IMR-90 (cell line): ENCODE measurements around the gene OR2T6. TPM values are rescaled to one million over a fixed set of nuclear protein-coding genes. Genes with fewer than 3 reads are reported as not detected.

Experiments used
- ATAC-seq: fragments of 200-7000 bp; cut with Tn5 transposase; 2 replicates; pipeline ENCODE4 v1.9.1; 2020; ENCODE audit warnings: low read depth, mild to moderate bottlenecking, moderate library complexity
- BruUV-seq: library from RNA; stranded (reverse); fragments of 400-500 nt; replicated peaks from 2 replicates; lab custom pipeline; 2021; lab: Mats Ljungman, UMichigan
- CTCF ChIA-PET: fragments of 300-600 bp; formaldehyde crosslinking; extraction: SDS; loops from one replicate; lab custom pipeline; 2021; ENCODE audit warnings: antibody characterized with exemption; lab: Yijun Ruan, JAX
- POLR2A ChIA-PET: fragments of 300-600 bp; sonication (Branson Sonifier 250); formaldehyde crosslinking; loops from one replicate; lab custom pipeline; 2022; ENCODE audit warnings: antibody characterized with exemption; ENCODE audit not compliant: unreplicated experiment; lab: Charles Lee
- DNase-seq: peaks from one replicate; pipeline ENCODE4 v3.0.0; 2013
- H2AFZ ChIP-seq: replicated peaks from 2 replicates; pipeline ENCODE3; 2013; ENCODE audit warnings: low read length, mild to moderate bottlenecking; ENCODE audit not compliant: poor library complexity
- H2AK5ac ChIP-seq: 2 replicates; pipeline ENCODE4 v1.6.1; 2013; ENCODE audit warnings: low read depth, low read length, inconsistent platforms
- H2AK9ac ChIP-seq: replicated peaks from 2 replicates; pipeline ENCODE3; 2013; ENCODE audit warnings: mild to moderate bottlenecking, low read depth, low read length, moderate library complexity; ENCODE audit not compliant: poor library complexity
- H2BK120ac ChIP-seq: 2 replicates; pipeline ENCODE4 v1.6.1; 2013; ENCODE audit warnings: low read depth, low read length, inconsistent platforms
- H2BK15ac ChIP-seq: 3 replicates; pipeline ENCODE4 v1.6.1; 2013; ENCODE audit warnings: low read depth, low read length, inconsistent platforms
- H2BK20ac ChIP-seq: 2 replicates; pipeline ENCODE4 v1.6.1; 2013; ENCODE audit warnings: low read depth, mild to moderate bottlenecking, inconsistent platforms, low read length, moderate library complexity
- H2BK5ac ChIP-seq: 2 replicates; pipeline ENCODE4 v1.6.1; 2013; ENCODE audit warnings: mild to moderate bottlenecking, low read depth, low read length, inconsistent platforms; ENCODE audit not compliant: poor library complexity, severe bottlenecking
- H3K14ac ChIP-seq: replicated peaks from 2 replicates; pipeline ENCODE4 v1.6.1; 2013; ENCODE audit warnings: low read depth, low read length, inconsistent platforms
- H3K18ac ChIP-seq: 2 replicates; pipeline ENCODE4 v1.6.1; 2013; ENCODE audit warnings: low read depth, low read length, control low read depth
- H3K23ac ChIP-seq: 2 replicates; pipeline ENCODE4 v1.6.1; 2013; ENCODE audit warnings: low read depth, low read length, inconsistent platforms
- H3K27ac ChIP-seq: 2 replicates; pipeline ENCODE4 v1.5.1; 2013; ENCODE audit warnings: mild to moderate bottlenecking, control low read depth, low read length; ENCODE audit not compliant: insufficient read depth
- H3K27me3 ChIP-seq: 2 replicates; pipeline ENCODE4 v1.6.1; 2013; ENCODE audit warnings: low read length; ENCODE audit not compliant: control insufficient read depth, insufficient read depth
- H3K36me3 ChIP-seq: 2 replicates; pipeline ENCODE4 v1.6.1; 2013; ENCODE audit warnings: low read length, mixed read lengths; ENCODE audit not compliant: control insufficient read depth, insufficient read depth
- H3K4ac ChIP-seq: 2 replicates; pipeline ENCODE4 v1.6.1; 2013; ENCODE audit warnings: low read depth, low read length, inconsistent platforms
- H3K4me1 ChIP-seq: 2 replicates; pipeline ENCODE4 v1.6.1; 2013; ENCODE audit warnings: low read length, mixed read lengths; ENCODE audit not compliant: control insufficient read depth, insufficient read depth
- H3K4me2 ChIP-seq: 2 replicates; pipeline ENCODE4 v1.6.1; 2013; ENCODE audit warnings: low read depth, mild to moderate bottlenecking, control low read depth, low read length, moderate library complexity
- H3K4me3 ChIP-seq: 2 replicates; pipeline ENCODE4 v1.5.1; 2013; ENCODE audit warnings: low read depth, mild to moderate bottlenecking, control low read depth, low read length, moderate library complexity; ENCODE audit not compliant: insufficient read depth
- H3K56ac ChIP-seq: 2 replicates; pipeline ENCODE4 v1.6.1; 2013; ENCODE audit warnings: low read length, inconsistent platforms; ENCODE audit not compliant: insufficient read depth; ENCODE audit errors: extremely low read depth
- H3K79me1 ChIP-seq, 2 experiments: 2 replicates each; pipeline ENCODE4 v1.6.1; 2013; ENCODE audit warnings: low read length in 2 of 2, inconsistent platforms in 1 of 2, low read depth in 1 of 2
- H3K9ac ChIP-seq: 2 replicates; pipeline ENCODE4 v1.6.1; 2013; ENCODE audit warnings: low read depth, low read length, control low read depth
- H3K9me1 ChIP-seq: 2 replicates; pipeline ENCODE4 v1.6.1; 2013; ENCODE audit warnings: low read length, inconsistent platforms; ENCODE audit not compliant: insufficient read depth
- H3K9me3 ChIP-seq: 2 replicates; pipeline ENCODE4 v1.6.1; 2013; ENCODE audit warnings: low read length; ENCODE audit not compliant: control insufficient read depth, insufficient read depth
- H4K20me1 ChIP-seq: 2 replicates; pipeline ENCODE4 v1.6.1; 2013; ENCODE audit warnings: low read length, inconsistent platforms; ENCODE audit not compliant: insufficient read depth
- H4K5ac ChIP-seq: 2 replicates; pipeline ENCODE4 v1.6.1; 2013; ENCODE audit warnings: mild to moderate bottlenecking, low read depth, low read length, control low read depth
- H4K8ac ChIP-seq, 2 experiments: 2 replicates each; pipeline ENCODE4 v1.6.1; 2013; ENCODE audit warnings: low read depth in 2 of 2, low read length in 2 of 2, control low read depth in 1 of 2, inconsistent platforms in 1 of 2
- H4K91ac ChIP-seq: 2 replicates; pipeline ENCODE4 v1.6.1; 2013; ENCODE audit warnings: low read depth, low read length, inconsistent platforms; ENCODE audit not compliant: insufficient read depth
- BHLHE40 ChIP-seq: fragments of 150-350 bp; IDR thresholded peaks from 2 replicates; pipeline ENCODE4 v1.6.1; 2016; ENCODE audit warnings: mild to moderate bottlenecking, low read depth, low read length
- CEBPB ChIP-seq: IDR thresholded peaks from 2 replicates; pipeline ENCODE4 v1.6.1; 2012; ENCODE audit warnings: low read depth, low read length, improper control_type of control experiment
- CHD1 ChIP-seq: IDR thresholded peaks from 2 replicates; pipeline ENCODE4 v1.6.1; 2012; ENCODE audit warnings: low read depth, low read length, improper control_type of control experiment
- FOS ChIP-seq: fragments of 150-350 bp; IDR thresholded peaks from 2 replicates; pipeline ENCODE4 v1.6.1; 2016; ENCODE audit warnings: low read depth, low read length
- MAFK ChIP-seq: IDR thresholded peaks from 2 replicates; pipeline ENCODE4 v1.6.1; 2012; ENCODE audit warnings: low read depth, low read length, improper control_type of control experiment
- MAZ ChIP-seq: IDR thresholded peaks from 2 replicates; pipeline ENCODE4 v1.6.1; 2012; ENCODE audit warnings: low read depth, mild to moderate bottlenecking, low read length, improper control_type of control experiment, moderate library complexity, borderline replicate concordance
- MXI1 ChIP-seq: IDR thresholded peaks from 2 replicates; pipeline ENCODE4 v1.6.1; 2012; ENCODE audit warnings: low read depth, mild to moderate bottlenecking, low read length, moderate library complexity, borderline replicate concordance
- NFE2L2 ChIP-seq: fragments of 150-350 bp; IDR thresholded peaks from 2 replicates; pipeline ENCODE4 v1.6.1; 2016; ENCODE audit warnings: low read depth, mild to moderate bottlenecking, low read length
- POLR2A ChIP-seq: IDR thresholded peaks from 2 replicates; pipeline ENCODE4 v1.6.1; 2012; ENCODE audit warnings: mild to moderate bottlenecking, low read depth, low read length
- RAD21 ChIP-seq: IDR thresholded peaks from 2 replicates; pipeline ENCODE4 v1.6.1; 2012; ENCODE audit warnings: low read length, improper control_type of control experiment
- RCOR1 ChIP-seq: IDR thresholded peaks from 2 replicates; pipeline ENCODE4 v1.6.1; 2012; ENCODE audit warnings: mild to moderate bottlenecking, low read length, improper control_type of control experiment; ENCODE audit not compliant: insufficient replicate concordance
- RFX5 ChIP-seq: IDR thresholded peaks from 2 replicates; pipeline ENCODE4 v1.8.0; 2012; ENCODE audit warnings: low read depth, mild to moderate bottlenecking, low read length, moderate library complexity
- SMC3 ChIP-seq: fragments of 150-350 bp; IDR thresholded peaks from 2 replicates; pipeline ENCODE4 v1.6.1; 2016; ENCODE audit warnings: low read depth, mild to moderate bottlenecking, antibody characterized with exemption, low read length, moderate library complexity
- WGBS, 2 experiments: methylation state at CpG; one replicate each; pipeline versions ENCODE4 v1.1.5 to v1.1.7; 2013; ENCODE audit warnings: missing lambda C conversion rate in 2 of 2; ENCODE audit not compliant: insufficient read length in 1 of 2; ENCODE audit errors: extremely low coverage in 2 of 2; 5-methylcytosine and 5-hydroxymethylcytosine counted together
- dilution Hi-C: fragments of 300-500 bp; cut with HindIII; formaldehyde crosslinking; loops from one replicate; pipeline ENCODE4 v1.14.3; 2018; ENCODE audit warnings: low sequenced_read_pairs; ENCODE audit not compliant: unreplicated experiment
- in situ Hi-C: fragments of 300-500 bp; cut with MboI; formaldehyde crosslinking; loops from 3 replicates; pipeline ENCODE4 v1.14.3; 2019; ENCODE audit warnings: low sequenced_read_pairs, inconsistent platforms, mixed read lengths
- intact Hi-C: fragments of 100-400 bp; cut with micrococcal nuclease; formaldehyde crosslinking; loops from 2 replicates; pipeline ENCODE4 v1.10.0; 2022
- polyA plus RNA-seq, 3 experiments: library from polyadenylated mRNA; depleted of rRNA; stranded (reverse); fragments of >200 nt; gene quantifications; 2 replicates each; pipeline ENCODE4 v1.2.3, GENCODE V29; 2012; ENCODE audit warnings: low replicate concordance in 1 of 3
- total RNA-seq: library from RNA; depleted of rRNA; stranded (reverse); fragments of >200 nt; gene quantifications from 2 replicates; pipeline ENCODE4 v1.2.3, GENCODE V29; 2012
- TF ChIP-seq, protein P1 (sequence below): conservative IDR thresholded peaks from 2 replicates; pipeline ENCODE4 v1.5.1; 2012; ENCODE audit warnings: mild to moderate bottlenecking, low read depth, low read length, improper control_type of control experiment
- TF ChIP-seq, protein P2 (sequence below): fragments of 150-350 bp; IDR thresholded peaks from 2 replicates; pipeline ENCODE4 v1.6.1; 2016; ENCODE audit warnings: low read depth, mild to moderate bottlenecking, low read length, moderate library complexity, borderline replicate concordance
- TF ChIP-seq, protein P3 (sequence below): fragments of 150-350 bp; IDR thresholded peaks from 2 replicates; pipeline ENCODE4 v1.6.1; 2017; ENCODE audit warnings: mild to moderate bottlenecking, antibody characterized with exemption, low read length, low read depth

OR2T6 gene
- total and polyA plus RNA-seq, 2 of the 4 experiments (the other 2 are of a cell fraction) = not detected

DNA sequence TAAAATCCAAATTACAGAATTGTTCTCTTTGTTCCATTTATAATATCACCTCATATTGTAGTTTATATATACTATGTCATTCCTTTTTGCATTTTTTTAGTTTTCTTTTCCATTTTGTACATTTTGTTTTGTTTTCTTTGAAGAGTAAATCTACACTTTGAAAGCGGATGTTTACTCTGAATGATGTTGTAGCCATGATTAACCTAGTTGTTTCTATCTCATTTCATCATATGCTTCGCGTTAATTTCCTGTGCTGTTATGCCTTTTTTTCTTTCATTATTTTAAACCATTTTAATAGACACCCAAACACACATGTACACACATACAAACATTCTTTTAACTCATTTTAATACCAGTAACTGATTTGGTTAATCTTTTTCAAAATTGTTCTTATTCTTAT, 5.3 kb downstream of the OR2T6 start:
- Histone ChIP-seq H3K4me1 (no peaks in the 10 kb centered on the region), H3K9me3 (peaks cover 8% of the 10 kb centered on the region), H3K36me3 (no peaks in the 10 kb centered on the region), H2BK15ac (no peak overlapping the region), H2BK120ac (no peak overlapping the region), H3K27me3 (no peaks in the 10 kb centered on the region), H3K4me3 (no peak overlapping the region), H3K9ac (no peak overlapping the region), H3K79me1 (no peaks in the 10 kb centered on the region), H2BK20ac (no peak overlapping the region), H2AK9ac (no peak overlapping the region), H2BK5ac (no peak overlapping the region), H3K4me2 (no peak overlapping the region), H4K91ac (no peak overlapping the region), H3K23ac (no peak overlapping the region), H3K56ac (no peak overlapping the region), H3K18ac (no peak overlapping the region), H4K20me1 (no peaks in the 10 kb centered on the region), H2AFZ (no peak overlapping the region), H3K4ac (no peak overlapping the region), H4K8ac (no peak overlapping the region), H3K27ac (no peak overlapping the region), H3K9me1 (no peaks in the 10 kb centered on the region), H4K5ac (no peak overlapping the region), H2AK5ac (no peak overlapping the region), H3K14ac (no peak overlapping the region)
- ChIA-PET POLR2A (no interaction called here), CTCF (no interaction called here)
- BruUV-seq = no TSS peak
- in situ Hi-C loops (no loop called here), intact Hi-C loops (no loop called here), dilution Hi-C loops (no loop called here)
- TF ChIP-seq CEBPB (no peak), SMC3 (no peak), BHLHE40 (no peak), RAD21 (no peak), FOS (no peak), MAZ (no peak), NFE2L2 (no peak), CHD1 (no peak), POLR2A (no peak), RFX5 (no peak), MXI1 (no peak), RCOR1 (no peak), MAFK (no peak)
- TF ChIP-seq, protein P1, sequence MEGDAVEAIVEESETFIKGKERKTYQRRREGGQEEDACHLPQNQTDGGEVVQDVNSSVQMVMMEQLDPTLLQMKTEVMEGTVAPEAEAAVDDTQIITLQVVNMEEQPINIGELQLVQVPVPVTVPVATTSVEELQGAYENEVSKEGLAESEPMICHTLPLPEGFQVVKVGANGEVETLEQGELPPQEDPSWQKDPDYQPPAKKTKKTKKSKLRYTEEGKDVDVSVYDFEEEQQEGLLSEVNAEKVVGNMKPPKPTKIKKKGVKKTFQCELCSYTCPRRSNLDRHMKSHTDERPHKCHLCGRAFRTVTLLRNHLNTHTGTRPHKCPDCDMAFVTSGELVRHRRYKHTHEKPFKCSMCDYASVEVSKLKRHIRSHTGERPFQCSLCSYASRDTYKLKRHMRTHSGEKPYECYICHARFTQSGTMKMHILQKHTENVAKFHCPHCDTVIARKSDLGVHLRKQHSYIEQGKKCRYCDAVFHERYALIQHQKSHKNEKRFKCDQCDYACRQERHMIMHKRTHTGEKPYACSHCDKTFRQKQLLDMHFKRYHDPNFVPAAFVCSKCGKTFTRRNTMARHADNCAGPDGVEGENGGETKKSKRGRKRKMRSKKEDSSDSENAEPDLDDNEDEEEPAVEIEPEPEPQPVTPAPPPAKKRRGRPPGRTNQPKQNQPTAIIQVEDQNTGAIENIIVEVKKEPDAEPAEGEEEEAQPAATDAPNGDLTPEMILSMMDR = no peak
- TF ChIP-seq, protein P2, sequence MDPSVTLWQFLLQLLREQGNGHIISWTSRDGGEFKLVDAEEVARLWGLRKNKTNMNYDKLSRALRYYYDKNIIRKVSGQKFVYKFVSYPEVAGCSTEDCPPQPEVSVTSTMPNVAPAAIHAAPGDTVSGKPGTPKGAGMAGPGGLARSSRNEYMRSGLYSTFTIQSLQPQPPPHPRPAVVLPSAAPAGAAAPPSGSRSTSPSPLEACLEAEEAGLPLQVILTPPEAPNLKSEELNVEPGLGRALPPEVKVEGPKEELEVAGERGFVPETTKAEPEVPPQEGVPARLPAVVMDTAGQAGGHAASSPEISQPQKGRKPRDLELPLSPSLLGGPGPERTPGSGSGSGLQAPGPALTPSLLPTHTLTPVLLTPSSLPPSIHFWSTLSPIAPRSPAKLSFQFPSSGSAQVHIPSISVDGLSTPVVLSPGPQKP = no peak
- TF ChIP-seq, protein P3, sequence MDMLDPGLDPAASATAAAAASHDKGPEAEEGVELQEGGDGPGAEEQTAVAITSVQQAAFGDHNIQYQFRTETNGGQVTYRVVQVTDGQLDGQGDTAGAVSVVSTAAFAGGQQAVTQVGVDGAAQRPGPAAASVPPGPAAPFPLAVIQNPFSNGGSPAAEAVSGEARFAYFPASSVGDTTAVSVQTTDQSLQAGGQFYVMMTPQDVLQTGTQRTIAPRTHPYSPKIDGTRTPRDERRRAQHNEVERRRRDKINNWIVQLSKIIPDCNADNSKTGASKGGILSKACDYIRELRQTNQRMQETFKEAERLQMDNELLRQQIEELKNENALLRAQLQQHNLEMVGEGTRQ = no peak
- ATAC-seq = no peak
- DNase-seq = no peak
- WGBS, 2 experiments = no CpG with 5 or more reads among the region's 3 CpGs
